ENCODE data around the gene SNX9.

GRCh38 chr6:157861184-157861583 lies 38.1 kb downstream of the SNX9 start:
- TF ChIP-seq KLF1 (tag by site-specific recombination; IDR thresholded peaks at IDR 0.05), result no peak
- no peak for TF ChIP-seq CTCF (tag by site-specific recombination; IDR thresholded peaks at IDR 0.05)
- TF ChIP-seq ZNF274 (IDR thresholded peaks at IDR 0.05; ENCODE audit: low read length), result no peak
- no peak for TF ChIP-seq ZNF274 (tag by site-specific recombination; IDR thresholded peaks at IDR 0.05; ENCODE audit: borderline replicate concordance)
- TF ChIP-seq ZBTB26 (tag by site-specific recombination; optimal IDR thresholded peaks at IDR 0.05), result no peak
- no peak for TF ChIP-seq ZNF248 (tag by site-specific recombination; IDR thresholded peaks at IDR 0.05)
- TF ChIP-seq PBX3 (CRISPR knock-in tag; IDR thresholded peaks at IDR 0.05), result no peak
- TF ChIP-seq ZBTB7A (tag by site-specific recombination; IDR thresholded peaks at IDR 0.05; ENCODE audit: low read depth), result no peak
- TF ChIP-seq ZNF510 (tag by site-specific recombination; IDR thresholded peaks at IDR 0.05; ENCODE audit: insufficient replicate concordance), result no peak
- no peak for TF ChIP-seq KLF16 (tag by site-specific recombination; IDR thresholded peaks at IDR 0.05)
- TF ChIP-seq, protein P1, sequence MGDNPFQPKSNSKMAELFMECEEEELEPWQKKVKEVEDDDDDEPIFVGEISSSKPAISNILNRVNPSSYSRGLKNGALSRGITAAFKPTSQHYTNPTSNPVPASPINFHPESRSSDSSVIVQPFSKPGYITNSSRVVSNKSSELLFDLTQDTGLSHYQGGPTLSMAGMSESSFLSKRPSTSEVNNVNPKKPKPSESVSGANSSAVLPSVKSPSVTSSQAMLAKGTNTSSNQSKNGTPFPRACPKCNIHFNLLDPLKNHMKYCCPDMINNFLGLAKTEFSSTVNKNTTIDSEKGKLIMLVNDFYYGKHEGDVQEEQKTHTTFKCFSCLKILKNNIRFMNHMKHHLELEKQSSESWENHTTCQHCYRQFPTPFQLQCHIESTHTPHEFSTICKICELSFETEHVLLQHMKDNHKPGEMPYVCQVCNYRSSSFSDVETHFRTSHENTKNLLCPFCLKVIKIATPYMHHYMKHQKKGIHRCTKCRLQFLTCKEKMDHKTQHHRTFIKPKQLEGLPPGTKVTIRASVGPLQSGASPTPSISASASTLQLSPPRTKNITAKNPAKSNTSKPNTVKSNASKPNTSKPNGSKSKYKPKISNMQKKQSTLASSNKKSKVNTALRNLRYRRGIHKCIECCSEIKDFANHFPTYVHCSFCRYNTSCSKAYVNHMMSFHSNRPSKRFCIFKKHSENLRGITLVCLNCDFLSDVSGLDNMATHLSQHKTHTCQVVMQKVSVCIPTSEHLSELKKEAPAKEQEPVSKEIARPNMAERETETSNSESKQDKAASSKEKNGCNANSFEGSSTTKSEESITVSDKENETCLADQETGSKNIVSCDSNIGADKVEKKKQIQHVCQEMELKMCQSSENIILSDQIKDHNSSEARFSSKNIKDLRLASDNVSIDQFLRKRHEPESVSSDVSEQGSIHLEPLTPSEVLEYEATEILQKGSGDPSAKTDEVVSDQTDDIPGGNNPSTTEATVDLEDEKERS (tag by site-specific recombination; IDR thresholded peaks at IDR 0.05), result no peak

Data from HEK293 (cell line).